Heart left ventricle (tissue), 13 donors: ENCODE measurements around the gene DYSF.

Experiments
- CTCF ChIP-seq, 12 donors: fragments of 200-600 bp; sonication (generic) in 4 of 12; IDR thresholded peaks; one replicate each; pipeline versions ENCODE4 v1.5.0 to v1.8.0; 2018 to 2022; ENCODE audit warnings: antibody characterized with exemption in 12 of 12, mild to moderate bottlenecking in 5 of 12
- POLR2A ChIP-seq, 2 donors: fragments of 450-650 bp; IDR thresholded peaks; one replicate each; pipeline ENCODE4 v1.6.1; 2017; ENCODE audit warnings: antibody characterized with exemption in 2 of 2, mild to moderate bottlenecking in 2 of 2, moderate library complexity in 2 of 2
- donor health status: ischemic (EF 13 %, LVEDD 7.1; RV severe dilation, severe dysfunction).
- donor health status: DM: no; HTN: yes; CAD: no.
- donor health status: DM: no; HTN: no; CAD: no.
- donor health status: ischemic (EF 25% LVEDD 6.9; RV normal size, moderate dysfunction).
- donor health status: ischemic (EF 25% LVEDD 5.7; RV mildly dilated, moderate dysfunction).
- donor health status: ischemic (EF 35%, LVEDD 5.7; RV mildly dilated, moderate dysfunction).
- donor health status: nonischemic (EF 11% LVEDD 7.7; RV severe dilation, severe dysfunction).
- donor health status: DM: yes; HTN: yes; CAD: no.
- donor health status: PGD.
- donor health status: ischemic (EF 29% LVEDD 5.4; RV normal size, mild dysfunction).
- donor health status: nonischemic (EF 23%, LVEDD 6.1; RV moderate dilation, normal function).

GRCh38 chr2:71451705-71452104, 1.7 kb upstream of the DYSF start:
- TF ChIP-seq CTCF (IDR thresholded peaks at IDR 0.05) (no peak), POLR2A (IDR thresholded peaks at IDR 0.05) (no peak)
